IMR-90 (cell line): ENCODE data around the gene NLRP1. TPM values are rescaled to one million over a fixed set of nuclear protein-coding genes. Genes with fewer than 3 reads are reported as not detected.

Source experiments
- ATAC-seq: fragments of 200-7000 bp; cut with Tn5 transposase; 2 replicates; pipeline ENCODE4 v1.9.1; 2020; ENCODE audit warnings: low read depth, mild to moderate bottlenecking, moderate library complexity
- BruUV-seq: library from RNA; stranded (reverse); fragments of 400-500 nt; replicated peaks from 2 replicates; lab custom pipeline; 2021; lab: Mats Ljungman, UMichigan
- CTCF ChIA-PET: fragments of 300-600 bp; formaldehyde crosslinking; extraction: SDS; loops from one replicate; lab custom pipeline; 2021; ENCODE audit warnings: antibody characterized with exemption; lab: Yijun Ruan, JAX
- POLR2A ChIA-PET: fragments of 300-600 bp; sonication (Branson Sonifier 250); formaldehyde crosslinking; loops from one replicate; lab custom pipeline; 2022; ENCODE audit warnings: antibody characterized with exemption; ENCODE audit not compliant: unreplicated experiment; lab: Charles Lee
- DNase-seq: peaks from one replicate; pipeline ENCODE4 v3.0.0; 2013
- H2AFZ ChIP-seq: replicated peaks from 2 replicates; pipeline ENCODE3; 2013; ENCODE audit warnings: low read length, mild to moderate bottlenecking; ENCODE audit not compliant: poor library complexity
- H2AK5ac ChIP-seq: 2 replicates; pipeline ENCODE4 v1.6.1; 2013; ENCODE audit warnings: low read depth, low read length, inconsistent platforms
- H2AK9ac ChIP-seq: replicated peaks from 2 replicates; pipeline ENCODE3; 2013; ENCODE audit warnings: mild to moderate bottlenecking, low read depth, low read length, moderate library complexity; ENCODE audit not compliant: poor library complexity
- H2BK120ac ChIP-seq: 2 replicates; pipeline ENCODE4 v1.6.1; 2013; ENCODE audit warnings: low read depth, low read length, inconsistent platforms
- H2BK15ac ChIP-seq: 3 replicates; pipeline ENCODE4 v1.6.1; 2013; ENCODE audit warnings: low read depth, low read length, inconsistent platforms
- H2BK20ac ChIP-seq: 2 replicates; pipeline ENCODE4 v1.6.1; 2013; ENCODE audit warnings: low read depth, mild to moderate bottlenecking, inconsistent platforms, low read length, moderate library complexity
- H2BK5ac ChIP-seq: 2 replicates; pipeline ENCODE4 v1.6.1; 2013; ENCODE audit warnings: mild to moderate bottlenecking, low read depth, low read length, inconsistent platforms; ENCODE audit not compliant: poor library complexity, severe bottlenecking
- H3K14ac ChIP-seq: replicated peaks from 2 replicates; pipeline ENCODE4 v1.6.1; 2013; ENCODE audit warnings: low read depth, low read length, inconsistent platforms
- H3K18ac ChIP-seq: 2 replicates; pipeline ENCODE4 v1.6.1; 2013; ENCODE audit warnings: low read depth, low read length, control low read depth
- H3K23ac ChIP-seq: 2 replicates; pipeline ENCODE4 v1.6.1; 2013; ENCODE audit warnings: low read depth, low read length, inconsistent platforms
- H3K27ac ChIP-seq: 2 replicates; pipeline ENCODE4 v1.5.1; 2013; ENCODE audit warnings: mild to moderate bottlenecking, control low read depth, low read length; ENCODE audit not compliant: insufficient read depth
- H3K27me3 ChIP-seq: 2 replicates; pipeline ENCODE4 v1.6.1; 2013; ENCODE audit warnings: low read length; ENCODE audit not compliant: control insufficient read depth, insufficient read depth
- H3K36me3 ChIP-seq: 2 replicates; pipeline ENCODE4 v1.6.1; 2013; ENCODE audit warnings: low read length, mixed read lengths; ENCODE audit not compliant: control insufficient read depth, insufficient read depth
- H3K4ac ChIP-seq: 2 replicates; pipeline ENCODE4 v1.6.1; 2013; ENCODE audit warnings: low read depth, low read length, inconsistent platforms
- H3K4me1 ChIP-seq: 2 replicates; pipeline ENCODE4 v1.6.1; 2013; ENCODE audit warnings: low read length, mixed read lengths; ENCODE audit not compliant: control insufficient read depth, insufficient read depth
- H3K4me2 ChIP-seq: 2 replicates; pipeline ENCODE4 v1.6.1; 2013; ENCODE audit warnings: low read depth, mild to moderate bottlenecking, control low read depth, low read length, moderate library complexity
- H3K4me3 ChIP-seq: 2 replicates; pipeline ENCODE4 v1.5.1; 2013; ENCODE audit warnings: low read depth, mild to moderate bottlenecking, control low read depth, low read length, moderate library complexity; ENCODE audit not compliant: insufficient read depth
- H3K56ac ChIP-seq: 2 replicates; pipeline ENCODE4 v1.6.1; 2013; ENCODE audit warnings: low read length, inconsistent platforms; ENCODE audit not compliant: insufficient read depth; ENCODE audit errors: extremely low read depth
- H3K79me1 ChIP-seq, 2 experiments: 2 replicates each; pipeline ENCODE4 v1.6.1; 2013; ENCODE audit warnings: low read length in 2 of 2, inconsistent platforms in 1 of 2, low read depth in 1 of 2
- H3K9ac ChIP-seq: 2 replicates; pipeline ENCODE4 v1.6.1; 2013; ENCODE audit warnings: low read depth, low read length, control low read depth
- H3K9me1 ChIP-seq: 2 replicates; pipeline ENCODE4 v1.6.1; 2013; ENCODE audit warnings: low read length, inconsistent platforms; ENCODE audit not compliant: insufficient read depth
- H3K9me3 ChIP-seq: 2 replicates; pipeline ENCODE4 v1.6.1; 2013; ENCODE audit warnings: low read length; ENCODE audit not compliant: control insufficient read depth, insufficient read depth
- H4K20me1 ChIP-seq: 2 replicates; pipeline ENCODE4 v1.6.1; 2013; ENCODE audit warnings: low read length, inconsistent platforms; ENCODE audit not compliant: insufficient read depth
- H4K5ac ChIP-seq: 2 replicates; pipeline ENCODE4 v1.6.1; 2013; ENCODE audit warnings: mild to moderate bottlenecking, low read depth, low read length, control low read depth
- H4K8ac ChIP-seq, 2 experiments: 2 replicates each; pipeline ENCODE4 v1.6.1; 2013; ENCODE audit warnings: low read depth in 2 of 2, low read length in 2 of 2, control low read depth in 1 of 2, inconsistent platforms in 1 of 2
- H4K91ac ChIP-seq: 2 replicates; pipeline ENCODE4 v1.6.1; 2013; ENCODE audit warnings: low read depth, low read length, inconsistent platforms; ENCODE audit not compliant: insufficient read depth
- BHLHE40 ChIP-seq: fragments of 150-350 bp; IDR thresholded peaks from 2 replicates; pipeline ENCODE4 v1.6.1; 2016; ENCODE audit warnings: mild to moderate bottlenecking, low read depth, low read length
- CEBPB ChIP-seq: IDR thresholded peaks from 2 replicates; pipeline ENCODE4 v1.6.1; 2012; ENCODE audit warnings: low read depth, low read length, improper control_type of control experiment
- CHD1 ChIP-seq: IDR thresholded peaks from 2 replicates; pipeline ENCODE4 v1.6.1; 2012; ENCODE audit warnings: low read depth, low read length, improper control_type of control experiment
- ELK1 ChIP-seq: fragments of 150-350 bp; IDR thresholded peaks from 2 replicates; pipeline ENCODE4 v1.6.1; 2016; ENCODE audit warnings: low read depth, mild to moderate bottlenecking, low read length, moderate library complexity, borderline replicate concordance
- FOS ChIP-seq: fragments of 150-350 bp; IDR thresholded peaks from 2 replicates; pipeline ENCODE4 v1.6.1; 2016; ENCODE audit warnings: low read depth, low read length
- MAFK ChIP-seq: IDR thresholded peaks from 2 replicates; pipeline ENCODE4 v1.6.1; 2012; ENCODE audit warnings: low read depth, low read length, improper control_type of control experiment
- MXI1 ChIP-seq: IDR thresholded peaks from 2 replicates; pipeline ENCODE4 v1.6.1; 2012; ENCODE audit warnings: low read depth, mild to moderate bottlenecking, low read length, moderate library complexity, borderline replicate concordance
- NFE2L2 ChIP-seq: fragments of 150-350 bp; IDR thresholded peaks from 2 replicates; pipeline ENCODE4 v1.6.1; 2016; ENCODE audit warnings: low read depth, mild to moderate bottlenecking, low read length
- POLR2A ChIP-seq: IDR thresholded peaks from 2 replicates; pipeline ENCODE4 v1.6.1; 2012; ENCODE audit warnings: mild to moderate bottlenecking, low read depth, low read length
- RAD21 ChIP-seq: IDR thresholded peaks from 2 replicates; pipeline ENCODE4 v1.6.1; 2012; ENCODE audit warnings: low read length, improper control_type of control experiment
- RCOR1 ChIP-seq: IDR thresholded peaks from 2 replicates; pipeline ENCODE4 v1.6.1; 2012; ENCODE audit warnings: mild to moderate bottlenecking, low read length, improper control_type of control experiment; ENCODE audit not compliant: insufficient replicate concordance
- RFX5 ChIP-seq: IDR thresholded peaks from 2 replicates; pipeline ENCODE4 v1.8.0; 2012; ENCODE audit warnings: low read depth, mild to moderate bottlenecking, low read length, moderate library complexity
- WGBS, 2 experiments: methylation state at CpG; one replicate each; pipeline versions ENCODE4 v1.1.5 to v1.1.7; 2013; ENCODE audit warnings: missing lambda C conversion rate in 2 of 2; ENCODE audit not compliant: insufficient read length in 1 of 2; ENCODE audit errors: extremely low coverage in 2 of 2; 5-methylcytosine and 5-hydroxymethylcytosine counted together
- dilution Hi-C: fragments of 300-500 bp; cut with HindIII; formaldehyde crosslinking; loops from one replicate; pipeline ENCODE4 v1.14.3; 2018; ENCODE audit warnings: low sequenced_read_pairs; ENCODE audit not compliant: unreplicated experiment
- in situ Hi-C: fragments of 300-500 bp; cut with MboI; formaldehyde crosslinking; loops from 3 replicates; pipeline ENCODE4 v1.14.3; 2019; ENCODE audit warnings: low sequenced_read_pairs, inconsistent platforms, mixed read lengths
- intact Hi-C: fragments of 100-400 bp; cut with micrococcal nuclease; formaldehyde crosslinking; loops from 2 replicates; pipeline ENCODE4 v1.10.0; 2022
- polyA plus RNA-seq, 3 experiments: library from polyadenylated mRNA; depleted of rRNA; stranded (reverse); fragments of >200 nt; gene quantifications; 2 replicates each; pipeline ENCODE4 v1.2.3, GENCODE V29; 2012; ENCODE audit warnings: low replicate concordance in 1 of 3
- total RNA-seq: library from RNA; depleted of rRNA; stranded (reverse); fragments of >200 nt; gene quantifications from 2 replicates; pipeline ENCODE4 v1.2.3, GENCODE V29; 2012
- TF ChIP-seq, protein P1 (sequence below): fragments of 150-350 bp; IDR thresholded peaks from 2 replicates; pipeline ENCODE4 v1.6.1; 2017; ENCODE audit warnings: mild to moderate bottlenecking, antibody characterized with exemption, low read length, low read depth
- TF ChIP-seq, protein P2 (sequence below): conservative IDR thresholded peaks from 2 replicates; pipeline ENCODE4 v1.5.1; 2012; ENCODE audit warnings: mild to moderate bottlenecking, low read depth, low read length, improper control_type of control experiment

The NLRP1 gene
- total and polyA plus RNA-seq, 2 of the 4 experiments (the other 2 are of a cell fraction): 134 to 340 TPM

DNA sequence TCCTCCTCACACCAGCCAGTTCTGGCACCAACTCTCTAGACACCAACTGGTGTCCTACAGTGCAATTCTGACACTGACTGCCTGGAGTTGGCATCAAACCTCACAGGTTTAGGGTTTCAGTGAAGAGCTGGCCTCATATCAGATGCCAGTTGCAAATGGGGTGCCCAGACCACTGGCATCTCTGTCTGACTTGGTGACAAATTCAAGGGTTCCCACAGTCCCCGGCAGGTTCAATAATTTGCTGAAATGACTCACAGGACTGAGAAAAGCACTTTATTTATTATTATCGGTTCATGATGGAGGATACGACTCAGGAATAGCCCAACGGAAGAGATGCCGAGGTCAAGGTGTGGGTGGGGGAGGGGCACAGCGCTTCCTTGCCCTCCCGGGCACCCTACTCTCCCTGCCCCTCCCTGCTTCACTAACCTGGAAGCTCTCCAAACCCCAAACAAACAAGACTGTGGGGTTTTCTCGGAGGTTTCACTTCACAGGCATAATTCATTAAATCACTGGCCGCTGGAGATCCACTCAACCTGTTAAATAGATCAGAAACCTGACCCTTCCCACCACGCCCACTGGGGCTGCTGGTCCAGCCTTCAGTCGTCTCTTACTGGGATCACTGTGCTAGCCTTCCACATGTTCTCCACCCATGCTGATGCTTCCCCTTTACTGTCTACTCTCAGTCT, 1.7 kb upstream of the NLRP1 start:
- no peaks in the 10 kb centered on the region for H3K27me3 ChIP-seq
- no peaks in the 10 kb centered on the region for H4K20me1 ChIP-seq
- peak; percentile 31 for DNase-seq
- peak overlapping the region; percentile 95 for H2BK120ac ChIP-seq
- H3K9me1 ChIP-seq: peaks cover 16% of the 10 kb centered on the region
- H3K56ac ChIP-seq: no peak overlapping the region
- dilution Hi-C loops: no loop called here
- WGBS, 2 experiments: 67% methylated on average over 2 of the region's 11 CpGs; no CpG with 5 or more reads in 1 of the 2 experiments
- peak overlapping the region; percentile 57; the same call in 2 of the 3 replicates for H2BK15ac ChIP-seq
- H2AK9ac ChIP-seq: peak overlapping the region; percentile 6
- H4K91ac ChIP-seq: peak overlapping the region; percentile 97; the same call in 1 of the 2 replicates
- H2AK5ac ChIP-seq: peak overlapping the region; percentile 85
- peak overlapping the region; percentile 48 for H3K14ac ChIP-seq
- no peak overlapping the region for H3K23ac ChIP-seq
- peak overlapping the region; percentile 96 for H4K8ac ChIP-seq
- intact Hi-C loops: loop anchor here (2.0 to 10.0 kb wide), 3 partner anchors 85 to 1259 kb away; partner anchors contain the start of genes C17orf100 and MED31
- no peak overlapping the region for H3K9ac ChIP-seq
- H3K4me2 ChIP-seq: no peak overlapping the region; the same call in 1 of the 2 replicates
- H2BK20ac ChIP-seq: peak overlapping the region; percentile 86
- peaks cover 21 to 25% of the 10 kb centered on the region in 2 experiments; a peak in 3 of 4 replicates for H3K79me1 ChIP-seq
- H3K18ac ChIP-seq: peak overlapping the region; percentile 21; the same call in 1 of the 2 replicates
- ATAC-seq: no peak
- ChIA-PET POLR2A (no interaction called here), CTCF (interaction anchor here (0.6 to 1.1 kb wide), 3 partner anchors 827 to 1062 kb away, joined by 3 to 4 read pairs (median 3); no protein-coding TSS in a partner anchor)
- peaks cover 6% of the 10 kb centered on the region; the same call in 1 of the 2 replicates for H3K36me3 ChIP-seq
- no TSS peak for BruUV-seq
- in situ Hi-C loops: loop anchor here (5.0 kb wide), 1 partner anchor 836 kb away; no protein-coding TSS in a partner anchor
- peaks cover 20% of the 10 kb centered on the region for H3K4me1 ChIP-seq
- peak overlapping the region; percentile 92 for H2BK5ac ChIP-seq
- H3K27ac ChIP-seq: peak overlapping the region; percentile 92
- H3K9me3 ChIP-seq: no peaks in the 10 kb centered on the region
- no peak overlapping the region for H3K4me3 ChIP-seq
- H4K5ac ChIP-seq: peak overlapping the region; percentile 51; the same call in 1 of the 2 replicates
- H3K4ac ChIP-seq: peak overlapping the region; percentile 96
- peak overlapping the region; percentile 51 for H2AFZ ChIP-seq
- TF ChIP-seq MAFK: no peak
- TF ChIP-seq RAD21: no peak
- TF ChIP-seq, protein P1, sequence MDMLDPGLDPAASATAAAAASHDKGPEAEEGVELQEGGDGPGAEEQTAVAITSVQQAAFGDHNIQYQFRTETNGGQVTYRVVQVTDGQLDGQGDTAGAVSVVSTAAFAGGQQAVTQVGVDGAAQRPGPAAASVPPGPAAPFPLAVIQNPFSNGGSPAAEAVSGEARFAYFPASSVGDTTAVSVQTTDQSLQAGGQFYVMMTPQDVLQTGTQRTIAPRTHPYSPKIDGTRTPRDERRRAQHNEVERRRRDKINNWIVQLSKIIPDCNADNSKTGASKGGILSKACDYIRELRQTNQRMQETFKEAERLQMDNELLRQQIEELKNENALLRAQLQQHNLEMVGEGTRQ: no peak
- no peak for TF ChIP-seq RCOR1
- no peak for TF ChIP-seq ELK1
- TF ChIP-seq NFE2L2: no peak
- TF ChIP-seq RFX5: no peak
- TF ChIP-seq POLR2A: no peak
- no peak for TF ChIP-seq MXI1
- no peak for TF ChIP-seq CHD1
- TF ChIP-seq, protein P2, sequence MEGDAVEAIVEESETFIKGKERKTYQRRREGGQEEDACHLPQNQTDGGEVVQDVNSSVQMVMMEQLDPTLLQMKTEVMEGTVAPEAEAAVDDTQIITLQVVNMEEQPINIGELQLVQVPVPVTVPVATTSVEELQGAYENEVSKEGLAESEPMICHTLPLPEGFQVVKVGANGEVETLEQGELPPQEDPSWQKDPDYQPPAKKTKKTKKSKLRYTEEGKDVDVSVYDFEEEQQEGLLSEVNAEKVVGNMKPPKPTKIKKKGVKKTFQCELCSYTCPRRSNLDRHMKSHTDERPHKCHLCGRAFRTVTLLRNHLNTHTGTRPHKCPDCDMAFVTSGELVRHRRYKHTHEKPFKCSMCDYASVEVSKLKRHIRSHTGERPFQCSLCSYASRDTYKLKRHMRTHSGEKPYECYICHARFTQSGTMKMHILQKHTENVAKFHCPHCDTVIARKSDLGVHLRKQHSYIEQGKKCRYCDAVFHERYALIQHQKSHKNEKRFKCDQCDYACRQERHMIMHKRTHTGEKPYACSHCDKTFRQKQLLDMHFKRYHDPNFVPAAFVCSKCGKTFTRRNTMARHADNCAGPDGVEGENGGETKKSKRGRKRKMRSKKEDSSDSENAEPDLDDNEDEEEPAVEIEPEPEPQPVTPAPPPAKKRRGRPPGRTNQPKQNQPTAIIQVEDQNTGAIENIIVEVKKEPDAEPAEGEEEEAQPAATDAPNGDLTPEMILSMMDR: no peak
- no peak for TF ChIP-seq FOS
- TF ChIP-seq CEBPB: no peak
- TF ChIP-seq BHLHE40: no peak
